Vagina (tissue), 2 donors: ENCODE results near the gene GRK5.

Experiments
- POLR2AphosphoS5 ChIP-seq, 2 donors: sonication (generic); formaldehyde crosslinking; IDR thresholded peaks; one replicate each; pipeline ENCODE4 v1.9.0; 2017; ENCODE audit warnings: antibody characterized with exemption in 2 of 2, mild to moderate bottlenecking in 2 of 2, low read depth in 1 of 2; ENCODE audit not compliant: insufficient read depth in 1 of 2
- TF ChIP-seq, protein P1 (sequence below), 3 experiments: fragments of 450-650 bp in 2 of 3; fragments of 200-600 bp in 1 of 3; sonication (generic) in 1 of 3; IDR thresholded peaks; one replicate each; pipeline ENCODE4 v1.5.1; 2017 to 2019; ENCODE audit warnings: antibody characterized with exemption in 3 of 3, mild to moderate bottlenecking in 2 of 3, moderate library complexity in 2 of 3

DNA sequence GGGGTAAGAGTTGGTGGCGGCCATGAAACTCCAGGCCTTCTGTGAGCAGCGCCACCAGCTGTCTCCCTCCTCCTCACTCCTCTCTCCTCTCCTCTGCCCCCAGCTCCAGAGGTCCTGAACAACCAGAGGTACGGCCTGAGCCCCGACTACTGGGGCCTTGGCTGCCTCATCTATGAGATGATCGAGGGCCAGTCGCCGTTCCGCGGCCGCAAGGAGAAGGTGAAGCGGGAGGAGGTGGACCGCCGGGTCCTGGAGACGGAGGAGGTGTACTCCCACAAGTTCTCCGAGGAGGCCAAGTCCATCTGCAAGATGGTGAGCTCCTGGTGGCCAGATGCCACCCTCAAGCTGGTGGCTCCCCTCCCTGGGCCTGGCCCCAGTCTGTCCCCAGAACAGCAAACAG is 236.1 kb downstream of the GRK5 start:
- TF ChIP-seq, protein P1, sequence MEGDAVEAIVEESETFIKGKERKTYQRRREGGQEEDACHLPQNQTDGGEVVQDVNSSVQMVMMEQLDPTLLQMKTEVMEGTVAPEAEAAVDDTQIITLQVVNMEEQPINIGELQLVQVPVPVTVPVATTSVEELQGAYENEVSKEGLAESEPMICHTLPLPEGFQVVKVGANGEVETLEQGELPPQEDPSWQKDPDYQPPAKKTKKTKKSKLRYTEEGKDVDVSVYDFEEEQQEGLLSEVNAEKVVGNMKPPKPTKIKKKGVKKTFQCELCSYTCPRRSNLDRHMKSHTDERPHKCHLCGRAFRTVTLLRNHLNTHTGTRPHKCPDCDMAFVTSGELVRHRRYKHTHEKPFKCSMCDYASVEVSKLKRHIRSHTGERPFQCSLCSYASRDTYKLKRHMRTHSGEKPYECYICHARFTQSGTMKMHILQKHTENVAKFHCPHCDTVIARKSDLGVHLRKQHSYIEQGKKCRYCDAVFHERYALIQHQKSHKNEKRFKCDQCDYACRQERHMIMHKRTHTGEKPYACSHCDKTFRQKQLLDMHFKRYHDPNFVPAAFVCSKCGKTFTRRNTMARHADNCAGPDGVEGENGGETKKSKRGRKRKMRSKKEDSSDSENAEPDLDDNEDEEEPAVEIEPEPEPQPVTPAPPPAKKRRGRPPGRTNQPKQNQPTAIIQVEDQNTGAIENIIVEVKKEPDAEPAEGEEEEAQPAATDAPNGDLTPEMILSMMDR (IDR thresholded peaks at IDR 0.05): no peak
- TF ChIP-seq POLR2AphosphoS5 (IDR thresholded peaks at IDR 0.05; ENCODE audit: insufficient read depth in 1 of 2, low read depth in 1 of 2): no peak
